ENCODE measurements around the gene SEC14L5.
A peak's percentile ranks its signal among the peaks of the same experiment; 100 is the strongest.
"Not testable (repeated sequence)": the region's sequence is repeated elsewhere in the genome, so short reads cannot be mapped to it uniquely, and the experiment has no call there.

SEC14L5 gene

DNA sequence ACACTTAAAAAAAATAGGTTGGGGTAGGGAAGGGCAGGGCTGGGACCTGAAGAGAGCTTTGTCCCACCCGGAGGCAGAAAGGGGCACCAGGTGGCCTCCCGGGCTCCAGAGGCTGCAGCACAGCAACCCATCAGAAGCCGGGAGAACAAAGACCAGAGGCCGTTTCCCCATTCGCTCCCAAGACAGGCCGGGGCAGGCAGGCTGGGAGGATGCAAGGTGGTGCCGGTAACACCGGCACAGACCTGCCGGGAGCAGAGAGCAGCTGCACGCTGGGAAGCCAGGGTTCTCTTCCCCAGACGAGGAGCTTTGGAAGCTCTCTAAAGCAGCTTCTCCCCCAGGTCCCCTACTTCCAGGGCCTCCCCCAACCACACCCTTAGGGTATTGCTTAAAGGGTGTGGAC lies 26.7 kb upstream of the SEC14L5 start:
- DNase-seq = no peak

DNA sequence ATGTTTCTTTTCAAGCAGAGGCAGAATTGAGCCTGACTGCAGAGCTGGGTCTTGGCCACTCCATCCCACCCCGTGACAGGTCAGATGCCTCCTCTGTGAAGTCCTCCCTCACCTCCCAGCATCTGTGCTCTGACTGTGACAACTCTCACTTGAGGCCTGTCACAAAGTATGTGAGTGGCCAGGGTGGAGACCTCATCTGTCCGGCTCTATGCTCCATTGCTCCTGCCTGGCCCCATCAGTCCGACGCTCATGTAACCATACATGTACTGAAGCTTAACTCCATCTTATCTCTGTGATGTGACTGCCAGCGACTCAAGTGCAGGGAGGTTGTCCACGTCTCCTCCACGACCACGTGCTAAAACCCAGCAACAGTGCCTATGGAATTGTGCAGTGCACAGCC lies 24.7 kb upstream of the SEC14L5 start:
- DNase-seq = no peak

DNA sequence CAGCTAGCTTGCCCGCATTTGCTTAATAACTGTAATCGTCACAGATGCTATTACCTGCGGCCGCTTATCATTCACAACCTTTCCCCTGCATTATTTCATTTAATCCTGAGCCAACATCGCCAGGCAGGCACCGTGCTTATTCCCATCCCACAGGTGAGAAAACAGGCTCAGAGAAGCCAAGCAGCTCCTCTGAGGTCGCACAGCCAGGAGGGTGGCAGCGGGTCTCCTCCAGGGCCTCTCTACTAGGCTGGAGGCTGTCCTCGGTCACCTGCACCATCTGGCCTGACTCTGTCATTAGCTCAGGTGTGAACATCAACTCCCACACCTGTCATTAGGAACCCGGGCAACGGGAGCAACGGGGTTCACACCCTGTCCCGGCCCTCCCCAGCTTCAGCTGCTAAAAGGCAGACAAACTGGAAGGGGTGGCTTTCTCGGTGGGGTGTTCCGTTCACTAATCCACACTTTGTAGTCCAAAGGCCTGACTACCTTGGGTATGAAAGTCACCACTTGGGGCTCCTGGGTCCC lies 24.2 kb upstream of the SEC14L5 start:
- no peak for DNase-seq

DNA sequence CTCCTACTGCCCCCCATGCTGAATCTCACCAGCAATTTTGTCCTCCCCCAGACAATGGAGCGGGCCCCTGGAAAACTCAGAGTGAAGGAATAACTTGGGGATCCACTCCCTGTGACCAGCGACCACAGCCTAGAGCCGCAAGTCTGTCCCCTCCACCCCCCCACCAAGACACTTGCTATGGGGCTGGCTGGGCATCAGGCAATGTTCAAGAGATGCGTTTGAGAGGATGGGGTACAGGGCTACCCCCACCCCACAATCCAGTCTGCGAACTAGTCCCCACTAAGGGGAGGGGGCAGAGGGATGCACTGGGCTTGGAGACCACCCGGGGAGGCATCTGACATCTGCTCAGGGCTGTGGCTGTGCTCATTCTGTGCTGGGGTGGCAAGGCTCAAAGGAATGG lies 23.5 kb upstream of the SEC14L5 start:
- no peak for DNase-seq

DNA sequence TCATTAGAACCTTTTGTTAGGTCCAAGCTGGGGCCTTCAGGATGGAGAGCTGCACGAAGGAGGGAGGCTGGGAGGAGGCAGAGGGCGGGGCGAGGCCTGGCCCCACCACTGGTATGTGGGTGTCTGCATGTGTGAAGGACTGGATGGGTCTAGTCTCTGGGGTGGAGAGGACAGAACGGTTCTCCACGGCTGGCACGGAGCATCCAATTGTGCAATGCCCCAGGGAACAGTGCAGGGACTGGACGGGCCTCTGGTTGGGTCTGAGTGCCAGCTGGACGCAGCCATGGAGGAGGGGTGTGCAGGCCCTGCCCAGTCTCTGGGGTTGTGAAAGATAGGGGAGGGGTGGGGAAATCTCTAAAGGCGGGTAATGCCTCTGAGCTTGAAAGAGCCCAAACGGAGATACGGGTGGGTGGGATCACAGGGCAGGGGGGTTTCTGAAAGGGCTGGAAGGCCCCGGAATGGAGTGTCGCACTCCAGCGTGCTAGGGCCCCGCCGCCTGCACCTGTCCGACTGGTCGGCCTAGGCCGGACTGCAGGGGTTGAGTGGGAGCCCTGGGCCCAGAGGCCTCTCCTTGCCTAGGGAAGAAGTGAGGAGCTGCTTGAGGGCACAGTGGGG lies 22.8 kb upstream of the SEC14L5 start:
- no peak for DNase-seq

DNA sequence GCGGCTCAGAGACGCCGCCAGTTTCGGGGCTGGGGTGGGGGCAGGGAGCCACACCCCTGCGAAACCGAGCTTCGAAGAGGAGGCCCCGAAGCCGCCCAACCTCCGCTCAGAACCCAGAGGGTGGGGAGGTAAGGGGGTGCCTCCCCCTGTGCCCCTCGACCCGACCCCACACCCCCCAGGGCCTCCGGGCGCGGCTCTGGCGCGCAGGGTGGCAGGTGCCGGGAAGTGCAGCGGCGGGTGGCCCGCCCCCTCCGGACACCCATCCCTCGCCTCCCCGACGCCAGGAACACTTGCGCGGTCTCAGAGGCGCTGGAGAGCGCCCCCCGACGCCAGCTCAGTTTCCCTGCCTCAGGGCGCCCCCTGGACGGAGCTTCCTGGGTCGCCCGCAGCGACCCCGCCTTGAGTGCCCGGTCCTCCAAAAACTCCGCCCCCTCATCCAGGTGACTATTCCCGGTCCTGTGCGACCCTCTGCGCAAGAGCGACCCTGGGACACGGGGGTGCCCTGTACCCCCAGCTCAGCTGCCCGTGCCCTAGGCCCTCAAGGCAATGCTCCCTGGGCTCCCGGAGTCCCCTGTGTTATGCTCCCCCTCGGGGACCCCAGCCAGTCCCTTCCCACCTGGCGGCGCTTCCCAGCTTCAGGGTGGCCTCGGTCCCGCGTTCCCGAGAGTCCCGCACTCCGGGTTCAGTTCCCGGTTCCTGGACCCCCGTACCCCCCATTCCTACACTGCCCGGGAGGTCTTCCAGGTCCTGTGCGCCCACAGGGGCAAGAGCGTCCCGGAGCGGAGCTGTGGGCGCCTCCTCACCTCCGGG lies 21.7 kb upstream of the SEC14L5 start:
- no peak for DNase-seq

DNA sequence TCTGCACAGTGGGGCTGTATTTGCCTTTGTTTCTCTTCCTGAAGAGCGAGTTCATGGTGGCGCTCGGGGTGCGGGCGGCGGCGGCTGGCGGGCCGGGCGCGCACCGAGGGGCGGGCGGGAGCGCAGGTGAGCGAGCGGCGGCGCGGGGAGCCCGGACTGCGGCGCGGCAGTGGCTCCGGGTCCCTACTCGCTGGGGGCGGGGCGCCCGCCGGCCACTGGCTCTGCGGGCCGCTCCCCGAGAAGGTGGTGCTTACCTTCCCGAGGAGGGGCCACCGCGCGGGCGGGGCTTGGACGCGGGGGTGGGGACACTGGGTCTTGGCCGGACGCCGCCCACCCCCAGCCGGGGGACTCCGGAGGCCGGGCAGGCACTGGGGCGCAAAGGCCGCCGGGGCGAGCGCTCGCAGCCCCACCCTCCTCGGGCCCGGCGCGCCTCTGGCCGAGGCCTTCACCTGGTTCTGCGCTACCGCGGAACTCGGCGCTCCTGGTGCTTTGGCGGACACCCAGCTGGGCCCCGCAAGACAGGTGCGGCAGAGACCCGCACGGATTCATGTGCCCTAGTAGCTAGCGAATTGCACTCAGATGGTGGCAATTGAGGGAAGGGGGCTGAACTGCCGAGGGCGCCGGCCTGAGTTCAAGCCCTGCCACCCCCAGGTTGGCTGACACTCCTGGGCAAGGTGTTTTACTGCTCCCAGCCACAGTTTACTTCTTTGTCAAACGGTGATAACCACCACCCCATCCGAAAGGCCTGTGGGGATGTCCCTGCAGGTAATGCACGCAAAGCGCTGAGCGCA lies 20.9 kb upstream of the SEC14L5 start, which contains the start of gene PPL:
Gene PPL, minus strand, starts transcription at position 158 of the 791 bp plus-strand sequence. Its CDS starts 103 bp downstream, at position 55.
- no peak for DNase-seq

DNA sequence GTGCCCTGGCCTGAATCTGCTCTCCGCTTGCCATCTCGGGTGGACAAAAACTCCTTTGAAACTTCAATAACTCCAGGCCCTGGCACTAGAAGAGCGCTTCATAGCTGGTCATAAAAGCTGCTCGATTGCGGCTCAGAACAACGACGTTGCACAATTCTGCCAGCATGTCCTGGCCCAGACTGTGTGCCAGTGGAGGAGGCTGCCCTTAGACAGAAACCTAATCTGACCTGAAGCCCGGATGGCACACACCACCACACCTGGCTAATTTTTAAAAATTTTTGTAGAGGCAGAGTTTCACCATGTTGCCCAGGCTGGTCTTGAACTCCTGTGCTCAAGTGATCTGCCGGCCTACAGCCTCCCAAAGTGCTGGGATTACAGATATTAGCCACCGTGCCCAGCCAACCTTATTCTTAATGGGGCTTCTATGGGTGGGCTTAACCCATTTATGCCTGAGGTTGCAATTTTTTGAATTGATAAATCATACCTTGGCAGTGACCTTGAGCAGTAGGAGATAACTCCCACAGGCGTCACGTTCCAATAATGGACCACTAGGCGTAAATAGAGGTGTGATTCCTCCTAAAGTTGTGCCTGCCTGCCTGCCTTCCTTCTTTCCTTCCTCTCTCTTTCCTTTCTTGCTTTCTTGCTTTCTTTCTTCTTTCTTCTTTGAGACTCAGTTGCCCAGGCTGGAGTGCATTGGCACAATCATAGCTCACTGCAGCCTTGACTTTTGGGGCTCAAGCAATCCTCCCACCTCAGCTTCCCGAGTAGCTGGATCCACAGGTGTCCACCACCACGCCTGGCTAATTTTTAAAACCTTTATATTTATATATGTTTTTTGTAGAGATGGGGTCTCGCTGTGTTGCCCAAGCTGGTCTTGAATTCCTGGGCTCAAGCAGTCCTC lies 20.1 kb upstream of the SEC14L5 start:
- DNase-seq = no peak

DNA sequence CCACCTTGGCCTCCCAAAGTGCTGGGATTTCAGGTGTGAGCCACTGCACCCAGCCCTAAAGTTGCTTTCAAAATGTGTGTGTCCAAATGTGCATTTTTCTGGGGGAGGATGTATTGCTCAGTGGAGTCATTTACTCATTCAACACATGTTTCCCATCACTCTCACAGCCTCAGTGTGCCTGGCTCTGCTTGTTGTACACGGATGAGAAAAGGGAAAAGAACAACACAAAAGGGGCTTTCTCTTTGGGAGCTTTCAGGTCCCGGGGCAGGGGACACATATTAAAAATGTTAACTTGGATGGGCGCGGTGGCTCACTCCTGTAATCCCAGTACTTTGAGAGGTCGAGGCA lies 19.5 kb upstream of the SEC14L5 start:
- no peak for DNase-seq

DNA sequence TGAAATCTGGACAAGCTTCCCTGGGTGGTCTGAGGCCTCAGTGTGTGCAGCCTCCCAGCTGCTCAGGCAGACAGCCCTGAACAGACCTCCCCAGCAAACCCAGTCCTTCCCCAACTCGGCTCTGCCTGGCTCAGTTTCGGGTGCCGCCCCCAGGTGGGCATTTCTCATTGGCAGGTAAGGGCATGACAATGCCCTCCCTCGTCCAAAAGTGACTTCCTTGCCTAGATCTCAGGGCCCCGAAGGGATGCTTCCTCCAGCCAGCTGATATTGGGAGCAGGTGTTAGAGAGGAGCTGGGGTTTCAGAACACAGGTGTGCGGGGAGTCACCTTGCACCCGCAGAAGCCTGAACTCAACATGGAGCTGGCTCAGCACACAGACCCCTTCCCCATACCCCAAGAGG lies 17.4 kb upstream of the SEC14L5 start:
- no peak for DNase-seq

DNA sequence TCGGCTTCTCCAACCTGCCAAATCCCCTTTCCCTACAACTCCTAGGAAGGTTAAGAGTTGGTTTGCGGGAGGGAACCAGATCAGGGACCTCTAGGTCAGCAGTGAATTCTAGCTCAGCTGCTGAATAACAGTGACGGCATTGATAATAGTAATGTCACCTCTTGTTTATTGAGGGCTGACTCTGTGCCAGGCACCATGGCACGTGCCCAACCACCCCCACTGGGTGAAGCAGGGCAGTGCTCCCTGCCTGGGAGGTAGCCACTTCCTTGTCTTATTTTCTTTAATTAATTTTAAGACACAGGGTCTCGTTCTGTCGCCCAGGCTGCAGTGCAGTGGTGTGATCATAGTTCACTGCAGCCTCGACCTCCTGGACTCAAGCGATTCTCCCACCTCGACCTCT lies 15.6 kb upstream of the SEC14L5 start:
- DNase-seq = no peak

DNA sequence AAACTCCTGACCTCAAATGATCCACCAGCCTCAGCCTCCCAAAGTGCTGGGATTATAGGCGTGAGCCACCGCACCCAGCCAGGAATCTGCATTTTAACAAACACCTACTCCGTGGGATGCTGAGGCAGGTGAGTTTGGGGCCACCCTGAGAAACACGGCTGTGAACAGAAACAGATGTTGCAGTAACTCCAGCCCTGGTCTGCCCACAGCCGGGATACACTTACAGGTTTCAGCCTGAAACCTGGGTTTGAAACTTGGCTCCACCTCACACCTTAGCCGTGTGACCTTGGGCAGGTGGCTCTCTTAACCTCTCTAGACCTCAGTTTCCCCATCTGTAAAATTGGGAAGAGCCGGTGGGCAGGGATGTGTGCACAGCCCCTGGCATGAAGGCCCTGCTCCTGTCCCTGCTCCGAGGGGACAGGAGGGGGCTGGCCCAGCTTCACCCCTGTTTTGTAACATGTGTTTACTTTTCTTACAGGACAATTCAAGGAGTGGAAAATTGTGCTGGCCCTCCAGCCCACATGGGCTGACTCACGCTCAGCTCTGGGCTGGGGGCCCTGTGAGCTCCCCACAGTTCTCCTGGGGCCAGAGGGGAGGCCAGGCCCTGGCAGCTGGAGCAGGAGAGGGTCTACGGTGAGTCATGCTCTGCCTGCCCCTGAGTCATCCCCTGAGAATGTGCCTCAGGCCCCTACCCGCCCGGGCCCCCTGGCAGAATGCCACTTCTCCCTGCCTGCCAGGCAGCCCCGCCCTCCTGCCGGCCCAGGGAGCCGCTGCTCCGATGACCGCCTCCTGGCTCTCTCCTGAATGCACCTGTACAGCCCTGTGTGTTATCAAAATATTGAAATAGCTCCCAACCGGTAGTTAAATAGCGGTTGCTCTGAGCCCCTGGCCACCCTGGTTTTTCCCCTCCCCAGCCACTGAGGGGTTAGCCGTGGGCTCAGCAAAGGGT lies 13.5 kb upstream of the SEC14L5 start:
- peak; percentile 41 for DNase-seq

DNA sequence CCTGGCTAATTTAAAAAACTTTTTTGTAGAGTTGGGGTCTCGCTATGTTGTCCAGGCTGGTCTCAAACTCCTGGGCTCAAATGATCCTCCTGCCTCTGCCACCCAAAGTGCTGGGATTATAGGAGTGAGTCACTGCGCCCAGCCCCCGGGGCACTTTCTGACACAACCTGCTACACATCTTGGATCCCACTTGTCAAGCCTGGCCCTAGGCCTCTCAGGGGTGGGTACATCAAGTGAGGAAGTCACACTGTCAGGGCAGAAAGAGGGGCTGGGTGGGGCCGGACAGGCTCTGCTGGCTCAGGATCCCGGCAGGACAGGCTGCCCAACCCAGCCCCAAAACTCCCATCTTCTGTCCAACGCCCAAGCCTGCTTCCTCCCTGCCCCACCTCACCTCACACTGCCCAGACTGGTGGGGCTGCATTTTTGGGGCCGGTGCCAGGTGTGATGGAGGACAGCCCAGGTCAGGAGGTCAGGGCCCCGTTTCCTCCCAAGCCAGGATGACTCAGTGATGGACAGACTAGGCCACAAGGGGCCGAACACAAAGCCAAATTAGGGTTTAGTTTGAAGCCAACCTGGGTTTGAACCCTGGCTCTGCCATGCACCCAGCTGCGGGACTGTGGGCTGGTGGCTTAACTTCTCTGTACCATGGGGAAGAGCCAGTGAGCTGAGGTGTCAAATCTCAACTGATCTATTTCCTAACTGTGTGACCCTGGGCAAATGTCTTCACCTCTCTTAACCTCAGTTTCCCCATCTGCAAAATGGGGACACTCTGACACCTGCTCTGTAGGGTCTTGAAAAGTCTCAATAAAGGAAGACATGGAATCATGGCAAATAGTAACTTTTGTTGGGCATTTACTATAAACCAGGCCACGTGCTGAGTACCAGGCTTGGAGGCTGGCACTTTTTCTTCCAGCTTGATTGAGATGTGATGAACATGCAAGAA lies 12.3 kb upstream of the SEC14L5 start:
- no peak for DNase-seq

DNA sequence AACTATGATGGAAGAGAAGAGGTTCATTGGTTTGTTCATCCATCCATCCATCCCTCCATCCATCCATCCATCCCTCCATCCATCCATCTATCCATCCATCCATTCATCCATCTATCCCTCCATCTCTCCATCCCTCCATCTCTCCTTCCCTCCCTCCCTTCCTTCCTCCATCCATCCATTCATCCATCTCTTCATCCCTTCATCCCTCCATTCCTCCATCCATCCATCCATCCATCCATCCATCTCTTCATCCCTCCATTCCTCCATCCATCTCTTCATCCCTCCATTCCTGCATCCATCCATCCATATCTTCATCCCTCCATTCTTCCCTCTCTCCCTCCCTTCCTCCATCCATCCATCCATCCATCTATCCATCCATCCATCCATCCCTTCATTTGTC lies 11.2 kb upstream of the SEC14L5 start:
- DNase-seq = no peak

DNA sequence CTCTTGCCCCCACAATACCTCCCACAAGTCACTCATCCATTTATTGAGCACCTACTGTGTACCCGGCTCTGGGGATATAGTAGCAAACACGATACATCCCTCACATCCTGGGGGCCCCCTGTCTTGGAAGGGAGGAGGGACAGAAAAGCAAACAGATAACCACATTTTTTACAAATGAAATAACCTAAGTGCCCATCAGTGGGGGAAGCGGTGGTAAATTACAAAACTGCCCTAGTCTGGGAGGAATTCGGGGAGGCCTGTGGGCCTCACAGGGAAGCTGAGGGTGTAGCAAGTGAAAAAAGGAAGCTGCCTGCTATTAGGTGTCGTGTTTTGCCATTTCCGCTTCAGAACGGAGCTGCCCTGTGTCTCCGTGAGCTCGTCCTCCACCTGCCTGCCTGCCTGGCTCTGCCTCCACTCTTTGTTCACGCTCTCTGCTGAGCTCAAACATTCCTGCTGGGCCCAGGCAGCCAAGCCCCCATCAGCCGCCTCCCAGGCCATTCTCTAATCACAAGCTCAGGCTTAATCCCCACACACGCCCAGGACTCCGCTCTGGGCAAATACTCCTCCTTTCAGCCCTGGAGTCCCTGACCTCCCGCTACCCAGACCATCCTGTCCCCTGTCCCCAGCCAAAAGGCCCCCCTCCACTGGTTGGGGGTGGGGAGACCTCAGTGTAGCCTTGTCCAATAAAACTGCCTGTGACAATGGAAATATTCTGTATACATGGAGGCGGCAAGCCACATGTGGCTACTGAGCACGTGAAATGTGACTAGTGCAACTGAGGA lies 10.2 kb upstream of the SEC14L5 start:
- no peak for DNase-seq

DNA sequence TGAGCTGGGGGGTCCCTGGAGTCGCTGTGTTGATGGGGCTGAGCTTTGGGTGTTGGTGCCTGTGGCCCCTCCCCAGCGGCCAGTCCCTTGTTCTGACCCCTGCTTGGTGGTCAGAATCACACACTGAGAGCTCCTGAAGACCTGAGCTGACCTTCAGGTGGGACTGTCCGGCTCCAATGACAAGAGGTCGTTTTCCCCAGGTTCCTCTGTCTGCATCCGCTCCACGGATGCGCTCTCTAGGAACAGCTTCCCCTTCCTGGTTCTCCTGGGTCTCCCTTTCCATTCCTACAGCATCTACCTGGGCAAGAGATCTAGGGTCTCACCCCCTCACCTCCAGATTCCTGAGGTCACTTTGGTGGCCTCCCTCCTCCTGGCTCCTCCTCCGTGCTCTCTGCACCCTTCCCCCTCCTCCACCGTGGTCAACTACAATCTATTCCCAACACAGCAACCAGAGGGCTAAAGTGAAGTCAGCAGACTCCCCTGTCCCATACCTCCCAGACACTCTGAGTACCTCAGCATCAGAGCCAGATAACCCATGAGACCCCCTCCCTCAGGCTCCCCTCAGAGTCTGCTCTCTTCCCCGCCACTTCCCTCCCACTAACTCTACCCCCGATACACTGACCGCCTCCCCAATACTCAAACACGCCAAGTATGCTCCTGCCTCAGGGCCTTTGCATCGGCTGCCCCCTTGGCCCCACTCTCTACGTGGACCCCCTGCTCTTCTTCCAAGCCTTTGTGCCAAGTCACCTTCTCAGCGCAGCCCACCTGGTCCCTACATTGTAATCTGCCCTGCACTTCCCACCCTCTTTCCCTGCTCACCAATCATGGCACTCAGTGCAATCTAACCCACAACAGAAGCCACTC lies 9.0 kb upstream of the SEC14L5 start:
- DNase-seq = no peak

DNA sequence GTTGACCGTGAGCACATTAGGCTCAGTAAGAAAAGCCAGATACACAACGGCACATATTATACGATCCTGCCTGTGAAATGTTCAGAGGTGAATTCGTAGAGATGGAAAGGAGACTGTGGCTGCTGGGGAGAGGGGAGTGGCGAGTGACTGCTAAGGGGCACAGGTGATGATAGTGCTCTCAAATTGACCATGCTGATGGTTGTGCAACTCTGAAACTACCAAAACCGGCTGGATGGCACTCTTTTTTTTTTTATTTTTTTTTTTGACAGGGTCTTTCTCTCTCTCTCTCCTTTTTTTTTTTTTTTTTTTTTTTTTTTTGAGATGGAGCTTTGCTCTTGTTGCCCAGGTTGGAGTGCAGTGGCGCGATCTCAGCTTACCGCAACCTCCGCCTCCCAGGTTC lies 8.1 kb upstream of the SEC14L5 start:
- DNase-seq = no peak

DNA sequence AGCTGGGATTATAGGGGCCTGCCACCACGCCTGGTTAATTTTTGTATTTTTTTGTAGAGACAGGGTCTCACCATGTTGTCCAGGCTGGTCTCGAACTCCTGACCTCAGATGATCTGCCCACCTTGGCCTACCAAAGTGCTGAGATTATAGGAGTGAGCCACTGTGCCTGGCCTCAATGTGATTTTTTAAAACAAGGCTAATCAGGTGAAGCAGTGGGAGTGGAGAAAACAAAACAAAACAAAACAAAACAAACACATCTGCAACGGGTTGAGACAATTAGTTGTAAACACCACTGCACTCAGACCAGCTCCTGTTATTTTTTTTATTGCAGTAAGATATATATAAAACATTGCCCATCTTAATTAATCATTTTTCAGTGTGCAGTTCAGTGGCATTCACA lies 6.5 kb upstream of the SEC14L5 start:
- DNase-seq = not testable (repeated sequence)
